Medulla oblongata (tissue), 1 donor: Measurements from ENCODE around the gene ZNF334.
A peak's percentile ranks its signal among the peaks of the same experiment; 100 is the strongest.

Source experiments
- DNase-seq: peaks from one replicate; pipeline ENCODE4 v3.0.0-alpha.2; 2015; ENCODE audit errors: extremely low spot score

The ZNF334 gene

DNA sequence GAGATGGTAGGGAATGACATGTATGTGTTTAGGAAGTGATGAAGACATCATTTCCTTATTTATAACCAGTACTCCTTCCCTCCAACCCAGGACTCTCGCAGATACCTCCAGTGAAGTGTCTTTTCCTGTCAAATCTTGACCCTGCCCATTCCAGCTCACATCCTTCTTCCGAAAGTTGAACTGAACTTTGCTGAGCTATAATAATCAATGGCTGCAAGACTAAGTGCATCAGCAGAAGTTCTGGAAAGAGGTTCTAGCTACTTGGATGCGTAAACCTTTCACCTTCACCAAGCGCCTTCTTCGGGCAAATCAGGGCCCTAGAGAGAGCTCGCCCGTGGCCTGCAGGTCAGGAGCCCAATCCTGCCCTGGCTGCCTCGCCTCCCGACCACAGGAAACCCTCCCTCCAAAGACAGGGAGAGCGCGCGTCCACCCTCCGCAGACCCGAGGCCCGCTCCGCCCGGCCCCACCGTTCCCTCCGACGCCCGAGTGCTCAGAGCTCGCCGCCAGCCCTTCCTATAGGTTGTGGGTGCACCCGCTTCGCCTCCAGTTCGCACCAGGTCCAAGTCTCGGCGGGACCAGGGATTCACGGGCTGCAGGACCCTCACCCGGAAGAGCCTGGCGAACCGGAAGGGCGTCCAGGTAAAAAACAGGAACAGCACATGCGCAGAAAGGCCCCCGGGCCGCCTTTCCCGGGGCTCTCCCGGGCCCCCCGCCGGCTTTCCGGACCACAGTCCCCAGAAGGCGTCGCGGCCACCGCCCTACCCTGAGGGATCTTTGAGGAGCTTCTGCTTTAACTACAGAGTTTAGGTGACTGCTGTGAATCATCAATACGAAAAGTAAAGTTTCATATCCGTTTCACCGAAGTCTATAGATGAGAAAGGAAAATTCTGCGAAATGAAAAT, at the start of gene ZNF334:
Gene ZNF334 (minus strand): TSS at position 617 of the 902 bp plus-strand sequence. CDS start 1,457 bp downstream, outside the sequence.
- DNase-seq = peak; percentile 69

GRCh38 chr20:46562373-46563169, 49.2 kb upstream of the ZNF334 start:
- DNase-seq = peak; percentile 95

GRCh38 chr20:46562009-46562372, 48.6 kb upstream of the ZNF334 start:
- DNase-seq = no peak

DNA sequence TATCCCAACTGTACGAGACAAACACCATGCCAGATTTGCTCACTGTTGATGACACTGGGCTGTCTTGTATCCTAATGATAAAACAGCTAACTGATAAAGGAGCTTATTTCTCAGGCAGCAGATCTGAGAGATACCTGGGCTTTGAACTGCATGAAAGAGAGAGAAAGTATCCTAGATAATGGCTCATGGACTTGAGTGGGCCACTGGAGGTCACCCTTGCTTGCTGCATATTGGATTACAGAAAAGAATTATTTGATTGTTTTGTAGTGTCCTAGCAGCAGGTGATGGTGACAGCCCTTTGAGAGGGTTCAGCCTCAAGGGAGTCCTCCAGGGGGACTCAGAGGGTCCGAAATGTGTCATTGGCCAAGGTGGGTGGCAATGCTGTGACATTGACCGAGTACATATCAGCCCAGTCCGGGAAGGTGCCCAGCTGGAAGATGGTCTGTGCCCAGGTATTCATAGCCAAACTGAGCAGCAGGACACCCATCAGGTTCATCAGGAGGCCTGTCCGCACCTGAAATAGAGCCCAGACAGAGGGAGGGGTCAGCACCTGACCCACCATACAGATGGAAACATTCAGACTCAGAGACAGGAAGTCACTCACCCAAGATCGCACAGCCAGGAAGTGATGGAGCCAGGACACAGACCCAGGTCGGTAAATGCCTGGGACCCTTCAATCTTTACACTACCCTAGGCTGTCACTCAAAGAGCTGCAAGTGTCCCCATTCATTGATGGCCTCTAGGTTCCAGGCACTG, 46.5 kb upstream of the ZNF334 start:
- DNase-seq = peak; percentile 74

DNA sequence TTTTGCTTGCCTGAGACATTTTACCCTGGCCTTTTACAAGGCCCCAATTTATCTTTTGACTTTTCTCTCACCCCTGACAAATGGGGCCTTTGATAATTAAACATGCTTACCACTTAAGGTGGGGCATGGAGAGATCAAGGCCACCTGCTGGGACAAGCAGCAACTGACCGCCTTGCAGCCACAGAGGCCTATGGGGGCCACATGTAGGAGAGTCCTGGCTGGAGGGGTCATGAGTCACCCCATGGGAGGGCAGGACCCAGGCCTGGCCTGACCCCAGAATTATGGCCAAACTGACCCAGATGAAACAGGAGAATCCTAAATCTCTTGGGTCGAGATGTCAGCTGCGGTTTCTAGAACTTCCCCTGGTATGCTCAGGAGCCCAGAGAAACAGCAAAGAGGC, 45.6 kb upstream of the ZNF334 start:
- no peak for DNase-seq

GRCh38 chr20:46558511-46558959, 45.2 kb upstream of the ZNF334 start:
- no peak for DNase-seq

- no peak for DNase-seq
Measured at GRCh38 chr20:46557231-46557956, 44.0 kb upstream of the ZNF334 start.

DNA sequence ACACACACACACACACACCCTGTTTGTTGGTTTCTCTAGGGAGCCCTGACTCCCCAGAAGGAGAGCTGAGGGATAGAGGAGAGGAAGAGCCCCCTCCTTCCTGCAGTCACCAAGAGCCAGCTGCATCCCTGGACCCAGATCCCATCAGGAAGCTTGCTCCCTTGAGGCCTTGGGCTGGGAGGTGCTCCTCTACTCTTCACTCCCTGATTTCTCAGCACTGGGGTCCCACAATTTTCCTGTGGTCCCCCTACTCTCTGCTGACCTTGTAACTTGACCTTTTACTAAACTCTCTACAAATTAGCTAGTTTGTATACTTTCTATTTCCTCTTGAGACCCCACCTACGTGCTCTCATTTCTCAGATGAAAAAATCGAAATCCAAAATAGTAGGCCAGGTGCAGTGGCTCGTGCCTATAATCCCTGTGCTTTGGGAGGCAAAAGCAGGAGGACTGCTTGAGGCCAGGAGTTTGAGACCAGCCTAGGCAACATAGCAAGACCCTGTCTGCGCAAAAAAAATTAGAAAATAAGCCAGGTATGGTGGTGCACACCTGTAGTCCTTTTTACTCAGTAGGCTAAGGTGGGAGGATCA, 42.1 kb upstream of the ZNF334 start:
- DNase-seq = no peak

GRCh38 chr20:46554828-46555227, 41.5 kb upstream of the ZNF334 start:
- DNase-seq = no peak

- no peak for DNase-seq
Measured at GRCh38 chr20:46553926-46554325, 40.6 kb upstream of the ZNF334 start.

DNA sequence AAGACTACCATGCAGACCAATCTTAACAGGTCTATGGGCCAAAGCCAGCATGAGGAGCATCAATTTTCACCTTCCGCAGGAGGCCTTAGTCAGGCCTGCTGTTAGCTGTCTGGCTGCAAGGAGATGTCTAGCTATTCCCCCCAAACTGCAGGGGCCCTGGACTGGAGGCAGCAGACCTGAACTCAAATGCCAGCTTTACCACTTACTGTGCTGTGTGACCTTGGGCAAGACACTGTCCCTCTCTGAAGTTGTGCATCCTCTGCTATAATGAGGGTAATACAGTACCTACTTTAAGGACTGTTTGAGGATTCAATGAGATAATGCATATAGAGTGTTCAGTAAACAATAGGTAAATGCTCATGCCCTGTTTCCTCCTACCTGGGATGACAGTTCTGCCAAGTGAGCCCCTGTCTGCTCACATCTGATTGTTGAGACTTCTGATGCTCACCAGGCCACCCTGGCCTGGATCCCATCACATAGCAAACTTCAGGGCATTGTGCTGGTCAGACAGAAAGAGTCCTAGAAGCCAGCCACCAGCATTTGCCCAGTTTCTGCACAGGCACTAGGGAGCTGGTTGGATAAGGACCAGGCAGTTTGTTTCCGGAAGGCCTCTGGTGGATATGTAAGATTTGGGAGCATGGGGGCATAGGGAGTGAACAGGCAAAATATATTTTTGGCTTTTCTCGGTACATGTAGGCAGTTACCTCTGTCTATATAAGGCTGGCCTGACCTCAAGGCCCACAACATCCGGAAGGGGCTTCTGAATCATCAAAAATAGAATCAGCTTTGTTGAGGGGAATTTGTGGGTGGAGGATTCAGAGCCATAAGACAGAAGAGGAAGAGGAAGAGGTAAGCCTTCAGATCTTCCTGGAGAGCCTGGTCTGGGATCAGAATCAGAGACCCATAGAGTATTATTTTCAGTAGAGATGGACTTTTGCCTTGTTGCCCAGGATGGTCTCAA, 39.4 kb upstream of the ZNF334 start:
- DNase-seq = no peak

DNA sequence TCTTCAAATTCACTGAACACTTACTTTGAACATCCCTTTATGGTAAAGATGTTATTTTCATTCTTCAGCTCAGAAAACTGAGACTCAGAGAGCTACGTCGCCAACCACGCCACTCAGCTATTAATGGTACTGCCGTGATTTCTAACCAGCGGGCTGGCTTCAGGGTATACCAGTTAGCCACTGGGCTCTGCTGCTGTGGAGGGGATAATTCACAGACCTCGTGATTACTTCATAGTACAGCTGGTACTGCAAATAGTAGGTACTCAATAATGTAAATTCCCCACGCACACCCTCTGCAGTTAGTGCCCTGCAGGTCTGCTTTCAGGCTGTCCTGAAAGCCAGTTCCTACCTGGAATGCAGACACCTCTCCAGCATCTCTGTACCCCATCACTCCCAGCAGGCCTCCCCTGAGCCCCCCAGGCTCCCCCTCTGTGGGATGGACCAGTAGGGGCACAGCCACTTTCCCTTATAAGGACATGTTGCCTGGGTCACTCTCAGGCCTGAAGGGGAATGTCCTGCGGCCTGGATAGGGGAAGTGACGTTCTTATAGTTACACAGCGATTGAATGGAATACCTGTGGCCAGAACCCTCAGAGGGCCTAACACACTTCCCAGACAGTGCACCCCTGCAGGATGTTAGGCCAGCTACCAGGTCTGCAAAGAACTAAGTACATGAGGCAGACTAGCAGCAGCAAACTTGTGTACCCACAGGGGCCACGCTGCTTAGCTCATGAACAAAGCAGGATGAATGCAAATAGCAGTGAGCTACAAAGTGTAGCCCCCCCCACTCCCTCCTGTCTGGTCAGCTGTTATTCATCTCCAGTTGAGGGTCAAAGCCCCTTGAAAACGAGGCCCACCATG, 38.4 kb upstream of the ZNF334 start:
- DNase-seq = no peak

GRCh38 chr20:46550461-46550860, 37.1 kb upstream of the ZNF334 start, which contains the start of gene OCSTAMP:
Gene OCSTAMP (minus strand): TSS chr20:46550654. CDS start chr20:46550560, 94 bp downstream.
- DNase-seq = no peak

- no peak for DNase-seq
Measured at GRCh38 chr20:46549188-46549972, 36.0 kb upstream of the ZNF334 start.

DNA sequence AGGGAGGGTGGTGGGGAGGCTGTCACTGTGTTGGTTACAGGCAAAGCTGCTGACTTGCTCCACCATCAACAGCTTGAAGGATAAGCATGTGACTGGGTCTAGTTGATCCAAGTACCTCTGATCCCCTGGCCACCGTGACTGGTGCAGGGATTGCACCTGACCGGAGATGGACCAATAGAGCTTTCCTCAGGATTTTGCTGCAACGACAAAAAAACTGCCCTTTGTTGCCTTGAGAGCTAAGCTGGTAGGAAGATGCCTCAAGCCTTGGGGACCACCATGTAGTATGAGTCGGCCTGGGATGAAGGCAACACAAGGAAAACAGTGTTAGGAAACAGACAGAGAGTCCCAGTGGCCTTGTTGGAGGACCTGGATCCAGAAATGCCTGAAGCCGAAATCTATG, 35.3 kb upstream of the ZNF334 start:
- no peak for DNase-seq

- no peak for DNase-seq
Measured at GRCh38 chr20:46547995-46548394, 34.6 kb upstream of the ZNF334 start.

DNA sequence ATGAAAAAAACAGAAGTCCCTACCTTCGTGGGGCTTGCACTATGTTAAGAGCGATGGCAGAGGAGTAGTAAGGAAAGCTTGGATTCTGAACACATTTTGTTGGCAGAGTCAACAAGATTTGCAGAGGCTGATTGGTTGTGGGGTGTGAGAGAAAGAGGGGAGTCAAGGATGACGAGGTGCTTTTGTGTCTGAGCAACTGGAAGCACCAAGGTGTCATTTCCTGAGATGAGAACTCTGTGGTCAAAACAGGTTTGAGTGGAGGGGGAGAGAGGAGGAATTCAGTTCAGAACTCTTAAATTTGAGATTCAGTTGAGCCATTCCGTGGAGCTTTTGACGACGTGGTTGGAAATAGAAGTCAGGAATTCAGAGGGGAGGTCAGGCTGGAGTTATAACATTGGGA, 33.6 kb upstream of the ZNF334 start:
- no peak for DNase-seq

- DNase-seq = no peak
Measured at GRCh38 chr20:46546298-46546697, 32.9 kb upstream of the ZNF334 start.
